ENCODE data around the gene C3AR1. TPM values are rescaled to one million over a fixed set of nuclear protein-coding genes. Genes with fewer than 3 reads are reported as not detected.
"Not testable (repeated sequence)": the region's sequence is repeated elsewhere in the genome, so short reads cannot be mapped to it uniquely, and the experiment has no call there.

Gene C3AR1
- total RNA-seq, 2 experiments from 2014 or later, result not detected

- BruUV-seq (replicated peaks), result no TSS peak
- H3K9me3 ChIP-seq (ENCODE audit: low read length), result no peaks in the 10 kb centered on the region
- peak overlapping the region; percentile 91 for H3K4me2 ChIP-seq (ENCODE audit: low read length)
- no peaks in the 10 kb centered on the region for H4K20me1 ChIP-seq (ENCODE audit: insufficient read depth, low read length)
- intact Hi-C loops (cut with micrococcal nuclease; ENCODE audit: unreplicated experiment), result no loop called here
- H3K4me3 ChIP-seq (ENCODE audit: low read depth, low read length, poor library complexity, severe bottlenecking), result peak overlapping the region; percentile 72
- peaks cover 23% of the 10 kb centered on the region for H3K4me1 ChIP-seq (ENCODE audit: insufficient read depth, low read length, poor library complexity, severe bottlenecking)
- H3K9me2 ChIP-seq (ENCODE audit: insufficient read depth, low read length), result no peaks in the 10 kb centered on the region
- POLR2A ChIA-PET, result interaction anchor here (0.6 kb wide), 3 partner anchors 13 to 84 kb away, joined by 3 to 6 read pairs (median 5); partner anchors contain the start of gene FOXJ2
- no peaks in the 10 kb centered on the region for H3K36me3 ChIP-seq (ENCODE audit: insufficient read depth, low read length)
- no peaks in the 10 kb centered on the region for H3K79me2 ChIP-seq (ENCODE audit: insufficient read depth, low read depth, low read length)
- peak overlapping the region; percentile 97 for H2AFZ ChIP-seq (ENCODE audit: low read length)
- no peak overlapping the region for H3K27ac ChIP-seq (ENCODE audit: low read depth, low read length, poor library complexity, severe bottlenecking)
- CTCF ChIA-PET (ENCODE audit: unreplicated experiment), result no interaction called here
- DNase-seq (ENCODE audit: low spot score), result peak; percentile 85
- TF ChIP-seq EZH2phosphoT487 (IDR thresholded peaks at IDR 0.05; ENCODE audit: borderline replicate concordance, low read depth, low read length) (no peak), CTCF (conservative IDR thresholded peaks at IDR 0.05; ENCODE audit: low read length) (peak; percentile 51)
Observed at GRCh38 chr12:8018666-8019581, 47.2 kb downstream of the C3AR1 start.

DNA sequence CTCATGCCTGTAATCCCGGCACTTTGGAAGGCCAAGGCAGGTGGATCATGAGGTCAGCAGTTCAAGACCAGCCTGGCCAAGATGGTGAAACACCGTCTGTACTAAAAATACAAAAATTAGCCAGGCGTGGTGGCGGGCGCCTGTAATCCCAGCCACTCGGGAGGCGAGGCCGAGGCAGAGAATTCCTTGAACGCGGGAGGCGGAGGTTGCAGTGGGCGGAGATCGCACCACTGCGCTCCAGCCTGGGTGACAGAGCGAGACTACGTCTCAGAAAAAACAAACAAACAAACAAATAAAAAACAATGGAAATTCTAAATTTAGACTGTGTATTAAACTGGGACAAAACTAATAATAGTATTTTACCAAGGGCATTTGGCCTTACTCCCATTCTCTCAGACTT, 47.9 kb downstream of the C3AR1 start:
- H3K27ac ChIP-seq (ENCODE audit: low read depth, low read length, poor library complexity, severe bottlenecking); POLR2A ChIA-PET; H3K79me2 ChIP-seq (ENCODE audit: insufficient read depth, low read depth, low read length); intact Hi-C loops (cut with micrococcal nuclease; ENCODE audit: unreplicated experiment); H3K9me3 ChIP-seq (ENCODE audit: low read length); H3K9me2 ChIP-seq (ENCODE audit: insufficient read depth, low read length); BruUV-seq (replicated peaks); DNase-seq (ENCODE audit: low spot score); H4K20me1 ChIP-seq (ENCODE audit: insufficient read depth, low read length); CTCF ChIA-PET (ENCODE audit: unreplicated experiment); H3K36me3 ChIP-seq (ENCODE audit: insufficient read depth, low read length): not testable (repeated sequence)
- Histone ChIP-seq H3K4me3 (ENCODE audit: low read depth, low read length, poor library complexity, severe bottlenecking) (peak overlapping the region; percentile 72), H3K4me2 (ENCODE audit: low read length) (peak overlapping the region; percentile 91), H2AFZ (ENCODE audit: low read length) (peak overlapping the region; percentile 97; the same call in 1 of the 2 replicates), H3K4me1 (ENCODE audit: insufficient read depth, low read length, poor library complexity, severe bottlenecking) (peaks cover 23% of the 10 kb centered on the region)

GRCh38 chr12:8014836-8015235, 51.3 kb downstream of the C3AR1 start:
- Histone ChIP-seq H3K4me1 (ENCODE audit: insufficient read depth, low read length, poor library complexity, severe bottlenecking) (peaks cover 23% of the 10 kb centered on the region), H3K9me3 (ENCODE audit: low read length) (no peaks in the 10 kb centered on the region), H3K79me2 (ENCODE audit: insufficient read depth, low read depth, low read length) (no peaks in the 10 kb centered on the region), H3K27ac (ENCODE audit: low read depth, low read length, poor library complexity, severe bottlenecking) (no peak overlapping the region), H3K4me3 (ENCODE audit: low read depth, low read length, poor library complexity, severe bottlenecking) (no peak overlapping the region), H3K36me3 (ENCODE audit: insufficient read depth, low read length) (no peaks in the 10 kb centered on the region), H3K4me2 (ENCODE audit: low read length) (no peak overlapping the region), H4K20me1 (ENCODE audit: insufficient read depth, low read length) (no peaks in the 10 kb centered on the region), H3K9me2 (ENCODE audit: insufficient read depth, low read length) (no peaks in the 10 kb centered on the region), H2AFZ (ENCODE audit: low read length) (no peak overlapping the region)
- TF ChIP-seq EZH2phosphoT487 (IDR thresholded peaks at IDR 0.05; ENCODE audit: borderline replicate concordance, low read depth, low read length) (no peak), CTCF (conservative IDR thresholded peaks at IDR 0.05; ENCODE audit: low read length) (no peak)
- no TSS peak for BruUV-seq (replicated peaks)
- POLR2A ChIA-PET, result interaction anchor here (0.6 kb wide), 1 partner anchor 1387 kb away, joined by 7 read pairs; no protein-coding TSS in a partner anchor
- DNase-seq (ENCODE audit: low spot score), result no peak
- intact Hi-C loops (cut with micrococcal nuclease; ENCODE audit: unreplicated experiment), result no loop called here
- CTCF ChIA-PET (ENCODE audit: unreplicated experiment), result no interaction called here
